ENCODE data around the gene TEX261. TPM values are rescaled to one million over a fixed set of nuclear protein-coding genes. Genes with fewer than 3 reads are reported as not detected.

TEX261 gene
- total and polyA plus RNA-seq, 2 experiments from 2014 or later: 5.7 to 17.5 TPM

DNA sequence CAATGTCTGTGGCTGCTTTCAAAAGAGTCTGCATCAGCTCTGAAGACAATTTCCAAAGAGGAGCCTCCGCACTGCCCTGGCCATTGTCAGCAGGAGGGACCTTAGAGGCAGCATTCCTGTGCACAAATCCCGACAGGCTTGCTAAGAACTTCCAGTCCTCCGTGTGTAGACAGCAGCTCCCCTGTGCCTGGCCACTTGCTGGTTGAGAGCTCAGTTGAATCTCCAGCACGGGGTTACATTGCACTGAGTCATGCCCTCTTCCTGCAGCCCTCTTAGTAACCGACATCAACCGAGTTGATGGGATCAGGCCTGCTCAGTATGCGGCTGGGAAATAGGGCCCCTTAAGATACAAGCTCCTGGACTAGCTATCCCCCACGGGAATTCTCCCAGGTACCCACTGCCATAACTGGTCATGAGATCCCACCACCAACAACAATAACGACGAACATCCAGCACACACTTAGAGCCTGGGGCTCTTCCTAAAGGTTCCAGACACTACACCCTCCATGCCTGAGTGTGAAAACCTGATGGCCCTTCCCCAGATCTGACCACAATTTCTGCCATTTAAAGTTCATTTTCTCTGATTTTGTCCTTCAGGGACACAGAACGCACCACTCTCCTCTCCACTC, 47.0 kb downstream of the TEX261 start:
- Mint-ChIP-seq H3K36me3 (ENCODE audit: low read depth) (no peaks in the 10 kb centered on the region), H3K4me3 (peak overlapping the region; percentile 69)
- no peak overlapping the region for H2AFZ ChIP-seq

More for the DNA sequence above, 47.0 kb downstream of the TEX261 start:
- no peak overlapping the region for H3K27ac ChIP-seq (ENCODE audit: low read depth)
- H3K4me2 ChIP-seq: peak overlapping the region; percentile 86; the same call in 1 of the 2 replicates
- H3K27me3 Mint-ChIP-seq (ENCODE audit: insufficient read depth, low read depth, poor library complexity): peaks cover 36% of the 10 kb centered on the region
- H3K36me3 ChIP-seq (ENCODE audit: insufficient read depth): no peaks in the 10 kb centered on the region
- H3K9me2 ChIP-seq (ENCODE audit: insufficient read depth): no peaks in the 10 kb centered on the region
- H3F3A ChIP-seq (replicated peaks; ENCODE audit: low read depth): no peaks in the 10 kb centered on the region
- H3K9me3 Mint-ChIP-seq: no peaks in the 10 kb centered on the region
- no peak overlapping the region for H3K27ac Mint-ChIP-seq
- DNase-seq (ENCODE audit: low spot score) (no peak), ATAC-seq (peak; percentile 19)
- peaks cover 11% of the 10 kb centered on the region for H3K4me1 ChIP-seq (ENCODE audit: insufficient read depth)
- TF ChIP-seq ZNF114 (CRISPR knock-in tag; IDR thresholded peaks at IDR 0.05) (no peak), STAT1 (IDR thresholded peaks at IDR 0.05; ENCODE audit: unreplicated experiment) (no peak), EZH2phosphoT487 (IDR thresholded peaks at IDR 0.05; ENCODE audit: unreplicated experiment) (no peak), JUNB (IDR thresholded peaks at IDR 0.05; ENCODE audit: unreplicated experiment) (no peak), ZNF331 (CRISPR knock-in tag; IDR thresholded peaks at IDR 0.05; ENCODE audit: low read depth) (no peak), POLR2AphosphoS5 (IDR thresholded peaks at IDR 0.05; ENCODE audit: low read depth) (no peak), CREB1 (CRISPR knock-in tag; IDR thresholded peaks at IDR 0.05; ENCODE audit: low read depth) (no peak), NANOG (IDR thresholded peaks at IDR 0.05; ENCODE audit: borderline replicate concordance) (no peak), EZH2 (IDR thresholded peaks at IDR 0.05; ENCODE audit: low read depth, unreplicated experiment) (no peak)
- TF ChIP-seq, protein P1, sequence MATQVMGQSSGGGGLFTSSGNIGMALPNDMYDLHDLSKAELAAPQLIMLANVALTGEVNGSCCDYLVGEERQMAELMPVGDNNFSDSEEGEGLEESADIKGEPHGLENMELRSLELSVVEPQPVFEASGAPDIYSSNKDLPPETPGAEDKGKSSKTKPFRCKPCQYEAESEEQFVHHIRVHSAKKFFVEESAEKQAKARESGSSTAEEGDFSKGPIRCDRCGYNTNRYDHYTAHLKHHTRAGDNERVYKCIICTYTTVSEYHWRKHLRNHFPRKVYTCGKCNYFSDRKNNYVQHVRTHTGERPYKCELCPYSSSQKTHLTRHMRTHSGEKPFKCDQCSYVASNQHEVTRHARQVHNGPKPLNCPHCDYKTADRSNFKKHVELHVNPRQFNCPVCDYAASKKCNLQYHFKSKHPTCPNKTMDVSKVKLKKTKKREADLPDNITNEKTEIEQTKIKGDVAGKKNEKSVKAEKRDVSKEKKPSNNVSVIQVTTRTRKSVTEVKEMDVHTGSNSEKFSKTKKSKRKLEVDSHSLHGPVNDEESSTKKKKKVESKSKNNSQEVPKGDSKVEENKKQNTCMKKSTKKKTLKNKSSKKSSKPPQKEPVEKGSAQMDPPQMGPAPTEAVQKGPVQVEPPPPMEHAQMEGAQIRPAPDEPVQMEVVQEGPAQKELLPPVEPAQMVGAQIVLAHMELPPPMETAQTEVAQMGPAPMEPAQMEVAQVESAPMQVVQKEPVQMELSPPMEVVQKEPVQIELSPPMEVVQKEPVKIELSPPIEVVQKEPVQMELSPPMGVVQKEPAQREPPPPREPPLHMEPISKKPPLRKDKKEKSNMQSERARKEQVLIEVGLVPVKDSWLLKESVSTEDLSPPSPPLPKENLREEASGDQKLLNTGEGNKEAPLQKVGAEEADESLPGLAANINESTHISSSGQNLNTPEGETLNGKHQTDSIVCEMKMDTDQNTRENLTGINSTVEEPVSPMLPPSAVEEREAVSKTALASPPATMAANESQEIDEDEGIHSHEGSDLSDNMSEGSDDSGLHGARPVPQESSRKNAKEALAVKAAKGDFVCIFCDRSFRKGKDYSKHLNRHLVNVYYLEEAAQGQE (IDR thresholded peaks at IDR 0.05; ENCODE audit: unreplicated experiment): no peak
- TF ChIP-seq, protein P2, sequence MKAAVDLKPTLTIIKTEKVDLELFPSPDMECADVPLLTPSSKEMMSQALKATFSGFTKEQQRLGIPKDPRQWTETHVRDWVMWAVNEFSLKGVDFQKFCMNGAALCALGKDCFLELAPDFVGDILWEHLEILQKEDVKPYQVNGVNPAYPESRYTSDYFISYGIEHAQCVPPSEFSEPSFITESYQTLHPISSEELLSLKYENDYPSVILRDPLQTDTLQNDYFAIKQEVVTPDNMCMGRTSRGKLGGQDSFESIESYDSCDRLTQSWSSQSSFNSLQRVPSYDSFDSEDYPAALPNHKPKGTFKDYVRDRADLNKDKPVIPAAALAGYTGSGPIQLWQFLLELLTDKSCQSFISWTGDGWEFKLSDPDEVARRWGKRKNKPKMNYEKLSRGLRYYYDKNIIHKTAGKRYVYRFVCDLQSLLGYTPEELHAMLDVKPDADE (IDR thresholded peaks at IDR 0.05): no peak
- TF ChIP-seq, protein P3, sequence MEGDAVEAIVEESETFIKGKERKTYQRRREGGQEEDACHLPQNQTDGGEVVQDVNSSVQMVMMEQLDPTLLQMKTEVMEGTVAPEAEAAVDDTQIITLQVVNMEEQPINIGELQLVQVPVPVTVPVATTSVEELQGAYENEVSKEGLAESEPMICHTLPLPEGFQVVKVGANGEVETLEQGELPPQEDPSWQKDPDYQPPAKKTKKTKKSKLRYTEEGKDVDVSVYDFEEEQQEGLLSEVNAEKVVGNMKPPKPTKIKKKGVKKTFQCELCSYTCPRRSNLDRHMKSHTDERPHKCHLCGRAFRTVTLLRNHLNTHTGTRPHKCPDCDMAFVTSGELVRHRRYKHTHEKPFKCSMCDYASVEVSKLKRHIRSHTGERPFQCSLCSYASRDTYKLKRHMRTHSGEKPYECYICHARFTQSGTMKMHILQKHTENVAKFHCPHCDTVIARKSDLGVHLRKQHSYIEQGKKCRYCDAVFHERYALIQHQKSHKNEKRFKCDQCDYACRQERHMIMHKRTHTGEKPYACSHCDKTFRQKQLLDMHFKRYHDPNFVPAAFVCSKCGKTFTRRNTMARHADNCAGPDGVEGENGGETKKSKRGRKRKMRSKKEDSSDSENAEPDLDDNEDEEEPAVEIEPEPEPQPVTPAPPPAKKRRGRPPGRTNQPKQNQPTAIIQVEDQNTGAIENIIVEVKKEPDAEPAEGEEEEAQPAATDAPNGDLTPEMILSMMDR (conservative IDR thresholded peaks at IDR 0.05; ENCODE audit: low read depth in 2 of 2): no peak
- TF ChIP-seq, protein P4, sequence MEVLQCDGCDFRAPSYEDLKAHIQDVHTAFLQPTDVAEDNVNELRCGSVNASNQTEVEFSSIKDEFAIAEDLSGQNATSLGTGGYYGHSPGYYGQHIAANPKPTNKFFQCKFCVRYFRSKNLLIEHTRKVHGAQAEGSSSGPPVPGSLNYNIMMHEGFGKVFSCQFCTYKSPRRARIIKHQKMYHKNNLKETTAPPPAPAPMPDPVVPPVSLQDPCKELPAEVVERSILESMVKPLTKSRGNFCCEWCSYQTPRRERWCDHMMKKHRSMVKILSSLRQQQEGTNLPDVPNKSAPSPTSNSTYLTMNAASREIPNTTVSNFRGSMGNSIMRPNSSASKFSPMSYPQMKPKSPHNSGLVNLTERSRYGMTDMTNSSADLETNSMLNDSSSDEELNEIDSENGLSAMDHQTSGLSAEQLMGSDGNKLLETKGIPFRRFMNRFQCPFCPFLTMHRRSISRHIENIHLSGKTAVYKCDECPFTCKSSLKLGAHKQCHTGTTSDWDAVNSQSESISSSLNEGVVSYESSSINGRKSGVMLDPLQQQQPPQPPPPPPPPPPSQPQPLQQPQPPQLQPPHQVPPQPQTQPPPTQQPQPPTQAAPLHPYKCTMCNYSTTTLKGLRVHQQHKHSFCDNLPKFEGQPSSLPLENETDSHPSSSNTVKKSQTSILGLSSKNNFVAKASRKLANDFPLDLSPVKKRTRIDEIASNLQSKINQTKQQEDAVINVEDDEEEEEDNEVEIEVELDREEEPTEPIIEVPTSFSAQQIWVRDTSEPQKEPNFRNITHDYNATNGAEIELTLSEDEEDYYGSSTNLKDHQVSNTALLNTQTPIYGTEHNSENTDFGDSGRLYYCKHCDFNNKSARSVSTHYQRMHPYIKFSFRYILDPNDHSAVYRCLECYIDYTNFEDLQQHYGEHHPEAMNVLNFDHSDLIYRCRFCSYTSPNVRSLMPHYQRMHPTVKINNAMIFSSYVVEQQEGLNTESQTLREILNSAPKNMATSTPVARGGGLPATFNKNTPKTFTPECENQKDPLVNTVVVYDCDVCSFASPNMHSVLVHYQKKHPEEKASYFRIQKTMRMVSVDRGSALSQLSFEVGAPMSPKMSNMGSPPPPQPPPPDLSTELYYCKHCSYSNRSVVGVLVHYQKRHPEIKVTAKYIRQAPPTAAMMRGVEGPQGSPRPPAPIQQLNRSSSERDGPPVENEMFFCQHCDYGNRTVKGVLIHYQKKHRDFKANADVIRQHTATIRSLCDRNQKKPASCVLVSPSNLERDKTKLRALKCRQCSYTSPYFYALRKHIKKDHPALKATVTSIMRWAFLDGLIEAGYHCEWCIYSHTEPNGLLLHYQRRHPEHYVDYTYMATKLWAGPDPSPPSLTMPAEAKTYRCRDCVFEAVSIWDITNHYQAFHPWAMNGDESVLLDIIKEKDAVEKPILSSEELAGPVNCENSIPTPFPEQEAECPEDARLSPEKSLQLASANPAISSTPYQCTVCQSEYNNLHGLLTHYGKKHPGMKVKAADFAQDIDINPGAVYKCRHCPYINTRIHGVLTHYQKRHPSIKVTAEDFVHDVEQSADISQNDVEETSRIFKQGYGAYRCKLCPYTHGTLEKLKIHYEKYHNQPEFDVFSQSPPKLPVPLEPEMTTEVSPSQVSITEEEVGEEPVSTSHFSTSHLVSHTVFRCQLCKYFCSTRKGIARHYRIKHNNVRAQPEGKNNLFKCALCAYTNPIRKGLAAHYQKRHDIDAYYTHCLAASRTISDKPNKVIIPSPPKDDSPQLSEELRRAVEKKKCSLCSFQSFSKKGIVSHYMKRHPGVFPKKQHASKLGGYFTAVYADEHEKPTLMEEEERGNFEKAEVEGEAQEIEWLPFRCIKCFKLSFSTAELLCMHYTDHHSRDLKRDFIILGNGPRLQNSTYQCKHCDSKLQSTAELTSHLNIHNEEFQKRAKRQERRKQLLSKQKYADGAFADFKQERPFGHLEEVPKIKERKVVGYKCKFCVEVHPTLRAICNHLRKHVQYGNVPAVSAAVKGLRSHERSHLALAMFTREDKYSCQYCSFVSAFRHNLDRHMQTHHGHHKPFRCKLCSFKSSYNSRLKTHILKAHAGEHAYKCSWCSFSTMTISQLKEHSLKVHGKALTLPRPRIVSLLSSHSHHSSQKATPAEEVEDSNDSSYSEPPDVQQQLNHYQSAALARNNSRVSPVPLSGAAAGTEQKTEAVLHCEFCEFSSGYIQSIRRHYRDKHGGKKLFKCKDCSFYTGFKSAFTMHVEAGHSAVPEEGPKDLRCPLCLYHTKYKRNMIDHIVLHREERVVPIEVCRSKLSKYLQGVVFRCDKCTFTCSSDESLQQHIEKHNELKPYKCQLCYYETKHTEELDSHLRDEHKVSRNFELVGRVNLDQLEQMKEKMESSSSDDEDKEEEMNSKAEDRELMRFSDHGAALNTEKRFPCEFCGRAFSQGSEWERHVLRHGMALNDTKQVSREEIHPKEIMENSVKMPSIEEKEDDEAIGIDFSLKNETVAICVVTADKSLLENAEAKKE (CRISPR knock-in tag; IDR thresholded peaks at IDR 0.05): no peak
- H3K79me2 ChIP-seq (replicated peaks; ENCODE audit: insufficient read depth): no peaks in the 10 kb centered on the region
- peak overlapping the region; percentile 51; the same call in 1 of the 2 replicates for H3K4me3 ChIP-seq
- H4K20me1 ChIP-seq (replicated peaks; ENCODE audit: insufficient read depth): no peaks in the 10 kb centered on the region
- H3K4me1 Mint-ChIP-seq: peaks cover 23% of the 10 kb centered on the region
- H3K27me3 ChIP-seq (ENCODE audit: insufficient read depth): peaks cover 66% of the 10 kb centered on the region

All from GM23338 (cell line).